OCI-LY3 (cell line): Measurements from ENCODE around the gene NPB.

Source experiments
- CTCF ChIP-seq: fragments of 200-600, 300-600 bp; sonication (generic); IDR thresholded peaks from 2 replicates; pipeline ENCODE4 v1.5.1; 2014; ENCODE audit warnings: antibody characterized with exemption, low read length, low read depth
- EZH2phosphoT487 ChIP-seq: fragments of 200-600 bp; shearing (Covaris generic); IDR thresholded peaks from 2 replicates; pipeline ENCODE4 v1.6.1; 2018; ENCODE audit warnings: antibody characterized with exemption, mixed run types, low read depth

GRCh38 chr17:81898885-81899284, 3.2 kb upstream of the NPB start:
- TF ChIP-seq CTCF (no peak), EZH2phosphoT487 (no peak)
